HepG2 (cell line): Measurements from ENCODE around the gene OSBPL3. TPM values are rescaled to one million over a fixed set of nuclear protein-coding genes. Genes with fewer than 3 reads are reported as not detected.

Experiments
- ATAC-seq: fragments of 200-7000 bp; cut with Tn5 transposase; 3 replicates; pipeline ENCODE4 v1.9.1; 2020; ENCODE audit warnings: mild to moderate bottlenecking, moderate library complexity
- BruUV-seq: library from RNA; stranded (reverse); fragments of 400-500 nt; replicated peaks from 2 replicates; lab custom pipeline; 2021; lab: Mats Ljungman, UMichigan
- CTCF ChIA-PET: fragments of 300-600 bp; formaldehyde crosslinking; extraction: SDS; loops from one replicate; lab custom pipeline; 2021; ENCODE audit warnings: low total read pairs, inconsistent platforms, low intra/inter-chr PET ratio; lab: Yijun Ruan, JAX
- POLR2A ChIA-PET: fragments of 350-600 bp; sonication (Branson Sonifier 250); formaldehyde crosslinking; loops from one replicate; lab custom pipeline; 2020; ENCODE audit warnings: antibody characterized with exemption, inconsistent platforms; lab: Yijun Ruan, JAX
- DNase-seq: peaks from one replicate; pipeline ENCODE4 v3.0.0-alpha.2; 2015; ENCODE audit warnings: low spot score
- FAIRE-seq: peaks from 3 replicates; lab custom pipeline; 2011; peaks lifted over from hg19 to GRCh38; lab: Jason Lieb, UNC
- H2AFZ ChIP-seq: one replicate; pipeline ENCODE4 v1.6.1; 2011; ENCODE audit warnings: low read length, inconsistent platforms
- H3K27ac ChIP-seq: fragments of 300-600 bp; 3 replicates; pipeline ENCODE4 v1.8.0; 2011; ENCODE audit warnings: mixed run types, mild to moderate bottlenecking, mixed read lengths, low read length, inconsistent platforms; ENCODE audit not compliant: insufficient read depth; ENCODE audit errors: extremely low read length
- H3K27me3 ChIP-seq, 2 experiments: fragments of 200-600 bp in 1 of 2; 2 replicates in 1 of 2; 3 replicates in 1 of 2; pipeline versions ENCODE4 v1.6.0 to v1.8.0; 2011; ENCODE audit warnings: low read length in 2 of 2, mild to moderate bottlenecking in 2 of 2, moderate library complexity in 2 of 2, inconsistent platforms in 1 of 2; ENCODE audit not compliant: insufficient read depth in 2 of 2, control insufficient read depth in 1 of 2
- H3K36me3 ChIP-seq, 2 experiments: fragments of 200-600 bp in 1 of 2; replicated peaks in 1 of 2; 2 replicates in 1 of 2; 3 replicates in 1 of 2; pipeline versions ENCODE4 v1.5.1 to v1.8.0; 2011; ENCODE audit warnings: low read length in 2 of 2, inconsistent platforms in 1 of 2; ENCODE audit not compliant: insufficient read depth in 2 of 2, control insufficient read depth in 1 of 2
- H3K4me1 ChIP-seq: 2 replicates; pipeline ENCODE4 v1.5.1; 2012; ENCODE audit warnings: low read length, inconsistent platforms; ENCODE audit not compliant: insufficient read depth
- H3K4me2 ChIP-seq: 2 replicates; pipeline ENCODE4 v1.6.0; 2011; ENCODE audit warnings: low read depth, low read length, inconsistent platforms
- H3K4me3 ChIP-seq, 3 experiments: fragments of 200-600 bp in 1 of 3; sonication (generic), shearing (Covaris generic) in 1 of 3; replicated peaks in 1 of 3; 2 replicates each; pipeline ENCODE4 v1.5.1; 2011 to 2016; ENCODE audit warnings: low read length in 3 of 3, inconsistent platforms in 2 of 3, low read depth in 2 of 3, mild to moderate bottlenecking in 2 of 3, control low read depth in 1 of 3, mixed read lengths in 1 of 3; ENCODE audit not compliant: insufficient read depth in 1 of 3
- H3K79me2 ChIP-seq: one replicate; pipeline ENCODE4 v1.6.1; 2011; ENCODE audit warnings: low read length, inconsistent platforms; ENCODE audit not compliant: insufficient read depth
- H3K9ac ChIP-seq: 2 replicates; pipeline ENCODE4 v1.6.0; 2011; ENCODE audit warnings: mild to moderate bottlenecking, low read depth, low read length, inconsistent platforms; ENCODE audit not compliant: insufficient read depth
- H3K9me3 ChIP-seq: 2 replicates; pipeline ENCODE4 v1.5.1; 2012; ENCODE audit warnings: mild to moderate bottlenecking, low read length
- H4K20me1 ChIP-seq: 2 replicates; pipeline ENCODE4 v1.6.0; 2011; ENCODE audit warnings: inconsistent platforms, mild to moderate bottlenecking, low read length, moderate library complexity; ENCODE audit not compliant: insufficient read depth
- HINFP ChIP-seq: sonication (generic); formaldehyde crosslinking; IDR thresholded peaks from 2 replicates; pipeline ENCODE4 v1.4.0; 2020; ENCODE audit warnings: low read depth, mild to moderate bottlenecking, missing genetic modification reagents
- HNF4A ChIP-seq: sonication (generic); formaldehyde crosslinking; IDR thresholded peaks from 2 replicates; pipeline ENCODE4 v1.4.0; 2020; ENCODE audit warnings: missing genetic modification reagents
- SETDB1 ChIP-seq: sonication (generic); formaldehyde crosslinking; IDR thresholded peaks from 2 replicates; pipeline ENCODE4 v1.5.1; 2020; ENCODE audit warnings: missing genetic modification reagents, mild to moderate bottlenecking, borderline replicate concordance
- THAP11 ChIP-seq: IDR thresholded peaks from 2 replicates; pipeline ENCODE4 v1.6.1; 2016; ENCODE audit warnings: missing biosample characterization, missing genetic modification reagents
- XRCC5 ChIP-seq: fragments of 200-400 bp; formaldehyde crosslinking; optimal IDR thresholded peaks from 2 replicates; pipeline ENCODE3; 2017; ENCODE audit warnings: mild to moderate bottlenecking, low read length
- ZNF501 ChIP-seq: sonication (generic); formaldehyde crosslinking; IDR thresholded peaks from 2 replicates; pipeline ENCODE4 v1.5.1; 2020; ENCODE audit warnings: mild to moderate bottlenecking, moderate library complexity, missing genetic modification reagents
- WGBS: methylation state at CpG from one replicate; pipeline ENCODE4 v1.1.6; 2017; ENCODE audit warnings: low lambda C conversion rate; 5-methylcytosine and 5-hydroxymethylcytosine counted together
- in situ Hi-C: cut with HindIII; loops from 2 replicates; pipeline ENCODE4 v1.10.0; 2017; ENCODE audit warnings: low pct_unique_long_range_greater_than_20kb; ENCODE audit not compliant: extremely low pct_ligation_motif_present
- intact Hi-C: fragments of 100-400 bp; cut with micrococcal nuclease; formaldehyde crosslinking; loops from one replicate; pipeline ENCODE4 v1.10.0; 2022; ENCODE audit not compliant: unreplicated experiment
- polyA plus RNA-seq, 8 experiments: library from polyadenylated mRNA; depleted of rRNA in 3 of 8; stranded (reverse) in 7 of 8; unstranded in 1 of 8; fragments of >200 nt; fragmentation: Illumina TruSeq in 4 of 8; extraction: Trizol in 4 of 8; gene quantifications; 2 replicates each; pipeline versions ENCODE4 v1.2.1 to v1.2.3, GENCODE V29; 2011 to 2016; ENCODE audit warnings: low read depth in 4 of 8, missing spikeins in 1 of 8, mixed read lengths in 1 of 8; ENCODE audit not compliant: insufficient read depth in 1 of 8
- total RNA-seq, 5 experiments: library from RNA; depleted of rRNA; stranded (reverse); fragments of >200 nt; fragmentation: Illumina TruSeq; extraction: Trizol; gene quantifications; 2 replicates each; pipeline ENCODE4 v1.2.3, GENCODE V29; 2016; ENCODE audit warnings: low read depth in 1 of 5

OSBPL3 gene
- total and polyA plus RNA-seq, 2 of the 13 experiments (the other 11 are each of a cell fraction or from before 2014, with no cell fraction given) = 8.8 to 28.9 TPM

DNA sequence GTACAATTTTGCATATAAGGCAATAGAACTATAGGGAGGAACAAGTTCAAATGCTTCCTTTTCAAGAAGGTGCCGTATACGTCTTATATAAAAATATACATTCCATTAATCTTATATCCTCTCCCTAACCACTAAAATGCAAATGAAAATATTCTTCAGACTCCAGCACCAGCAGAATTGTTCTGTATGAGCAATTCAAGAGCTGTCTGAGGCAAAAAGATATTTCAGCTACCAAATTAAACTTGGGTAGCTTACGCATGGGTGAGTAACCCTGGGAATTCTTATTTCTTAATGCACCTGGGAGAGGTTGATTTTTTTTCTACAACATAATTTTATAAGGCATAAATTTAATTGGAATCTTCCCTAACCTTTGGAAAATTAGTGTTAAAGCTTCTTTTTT, 180.5 kb downstream of the OSBPL3 start (continued):
- no peak for TF ChIP-seq XRCC5

DNA sequence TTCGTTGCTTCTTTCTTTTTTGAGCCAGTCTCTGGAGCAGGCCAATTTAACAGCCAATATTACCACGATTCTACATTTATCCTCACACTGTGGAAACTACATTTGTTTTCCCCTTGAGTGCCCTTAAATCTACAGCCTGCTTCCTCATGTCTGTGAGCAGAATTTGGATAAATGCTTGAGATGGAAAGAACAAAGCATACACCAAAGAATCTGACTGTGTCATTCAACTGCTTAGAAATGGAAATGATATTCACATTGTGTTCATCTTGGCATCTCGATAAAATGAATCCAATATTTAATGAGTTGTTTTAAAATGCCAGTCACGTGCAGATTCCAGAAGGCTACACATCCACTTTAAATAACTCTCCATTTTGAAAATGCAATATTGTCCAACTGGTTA, 181.7 kb downstream of the OSBPL3 start:
- Histone ChIP-seq H3K36me3 (peaks cover 0 to 12% of the 10 kb centered on the region in 2 experiments; a peak in 1 of 5 replicates), H3K4me2 (no peak overlapping the region), H3K9ac (no peak overlapping the region), H3K79me2 (no peaks in the 10 kb centered on the region), H3K9me3 (no peaks in the 10 kb centered on the region), H3K4me1 (peaks cover 23% of the 10 kb centered on the region), H3K4me3 (no peak overlapping the region), H3K27ac (no peak overlapping the region), H3K27me3 (no peaks in the 10 kb centered on the region), H4K20me1 (no peaks in the 10 kb centered on the region), H2AFZ (no peak overlapping the region)
- in situ Hi-C loops = no loop called here
- intact Hi-C loops = no loop called here
- TF ChIP-seq HINFP (CRISPR knock-in tag) (no peak), THAP11 (CRISPR knock-in tag) (no peak), SETDB1 (CRISPR knock-in tag) (no peak), ZNF501 (CRISPR knock-in tag) (no peak), HNF4A (CRISPR knock-in tag) (no peak)
- 96% methylated on average over 4 of the region's 4 CpGs for WGBS
- no peak for FAIRE-seq
- DNase-seq = no peak
- CTCF ChIA-PET = no interaction called here
- ATAC-seq = no peak
- no TSS peak for BruUV-seq
- POLR2A ChIA-PET = no interaction called here
